Upper lobe of left lung (tissue), 6 donors: ENCODE results near the gene GIMAP8. TPM values are rescaled to one million over a fixed set of nuclear protein-coding genes. Genes with fewer than 3 reads are reported as not detected.
A peak's percentile ranks its signal among the peaks of the same experiment; 100 is the strongest.
"Not testable (repeated sequence)": the region's sequence is repeated elsewhere in the genome, so short reads cannot be mapped to it uniquely, and the experiment has no call there.

Source experiments
- ATAC-seq, 2 donors: fragments of 200-7000 bp; cut with Tn5 transposase; one replicate each; pipeline ENCODE4 v1.9.1; 2022; ENCODE audit warnings: mild to moderate bottlenecking in 2 of 2, moderate library complexity in 2 of 2; ENCODE audit not compliant: low FRiP score in 2 of 2
- DNase-seq, 2 donors: peaks; one replicate each; pipeline ENCODE4 v3.0.0-alpha.2; 2019 to 2020
- H3K27ac ChIP-seq, 4 donors: fragments of 200-600 bp; sonication (generic); one replicate each; pipeline ENCODE4 v1.5.1; 2016 to 2019
- H3K27me3 ChIP-seq, 4 donors: fragments of 200-600 bp; sonication (generic); one replicate each; pipeline ENCODE4 v1.5.1; 2017 to 2019
- H3K36me3 ChIP-seq, 4 donors: fragments of 200-600 bp; sonication (generic); one replicate each; pipeline ENCODE4 v1.5.1; 2016 to 2019
- H3K4me1 ChIP-seq, 4 donors: fragments of 200-600 bp; sonication (generic); one replicate each; pipeline ENCODE4 v1.5.1; 2018 to 2019
- H3K4me3 ChIP-seq, 4 donors: fragments of 200-600 bp; sonication (generic); one replicate each; pipeline ENCODE4 v1.5.1; 2017 to 2019; ENCODE audit warnings: mild to moderate bottlenecking in 2 of 4, moderate library complexity in 1 of 4
- H3K9me3 ChIP-seq, 4 donors: fragments of 200-600 bp; sonication (generic); one replicate each; pipeline ENCODE4 v1.5.1; 2018 to 2019
- EP300 ChIP-seq, 4 donors: sonication (generic); formaldehyde crosslinking; IDR thresholded peaks; one replicate each; pipeline ENCODE4 v1.5.1; 2017; ENCODE audit warnings: antibody characterized with exemption in 4 of 4, control low read depth in 2 of 4
- POLR2A ChIP-seq, 4 donors: fragments of 450-650 bp; IDR thresholded peaks; one replicate each; pipeline ENCODE4 v1.5.1; 2016 to 2017; ENCODE audit warnings: antibody characterized with exemption in 4 of 4, mild to moderate bottlenecking in 2 of 4
- POLR2AphosphoS5 ChIP-seq, 2 donors: sonication (generic); formaldehyde crosslinking; IDR thresholded peaks; one replicate each; pipeline ENCODE4 v1.5.1; 2017; ENCODE audit warnings: antibody characterized with exemption in 2 of 2
- WGBS, 2 donors: methylation state at CpG; one replicate each; pipeline ENCODE4 v1.1.5; 2017 to 2018; 5-methylcytosine and 5-hydroxymethylcytosine counted together
- total RNA-seq, 6 donors: library from RNA; depleted of rRNA in 4 of 6; stranded (reverse); fragments of >200 nt in 4 of 6; gene quantifications; one replicate each; pipeline versions ENCODE4 v1.1.0 to v1.2.1, GENCODE V29; 2016 to 2021
- TF ChIP-seq, protein P1 (sequence below), 6 experiments: fragments of 450-650 bp in 4 of 6; fragments of 200-600 bp in 2 of 6; sonication (generic) in 2 of 6; IDR thresholded peaks; one replicate each; pipeline ENCODE4 v1.5.1; 2016 to 2019; ENCODE audit warnings: antibody characterized with exemption in 6 of 6
- donor health status: DM: no; HTN: no; CAD: no; lungs with moderate emphysema.
- donor health status: DM: no; HTN: yes; CAD: no; lungs with severe emphysema.

GIMAP8 gene
- total RNA-seq, 6 donors from 2014 or later = 15.6 to 39.6 (median 31.7) TPM

DNA sequence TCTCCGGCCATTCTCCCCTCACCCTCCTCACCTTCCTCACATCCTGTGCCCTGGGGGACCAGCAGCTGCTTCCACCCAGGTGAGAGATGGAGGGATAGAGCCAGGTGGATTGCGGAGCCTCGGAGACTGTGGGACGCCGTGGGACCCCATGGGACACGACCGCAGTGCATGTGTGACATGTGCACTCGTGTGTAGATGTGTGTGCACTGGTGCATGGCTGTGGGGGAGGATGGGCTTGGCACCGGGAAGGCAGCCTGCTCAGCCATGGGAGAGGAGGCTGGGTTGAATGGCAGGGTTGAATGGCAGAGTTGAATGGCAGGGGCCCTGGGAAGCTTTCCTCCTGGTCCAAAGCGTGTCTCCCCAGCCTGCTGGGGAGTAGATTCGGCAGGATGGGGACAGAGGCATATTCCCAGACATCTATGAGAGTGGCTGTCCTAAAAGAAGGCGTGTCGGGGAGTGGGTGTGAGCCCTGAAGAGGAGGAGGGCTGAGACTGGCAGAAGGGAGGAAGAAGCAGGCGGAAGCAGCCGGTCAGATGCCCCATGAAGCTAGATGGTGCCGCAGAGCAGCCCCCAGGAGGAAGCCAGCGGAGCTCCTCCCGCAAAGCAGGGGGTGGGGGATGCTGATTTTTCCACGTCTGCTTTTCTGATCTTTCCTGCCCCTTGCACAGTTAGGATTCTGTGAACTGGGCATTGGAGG, 815 bp downstream of the GIMAP8 start:
- Histone ChIP-seq H3K27me3 (no peaks in the 10 kb centered on the region), H3K4me3 (peak overlapping the region; percentile 51 to 65 (median 57)), H3K4me1 (peaks cover 17 to 30% (median 24%) of the 10 kb centered on the region in 4 donors), H3K27ac (peak overlapping the region; percentile 77 to 90 (median 88)), H3K36me3 (peaks cover 0 to 4% (median 0%) of the 10 kb centered on the region in 4 donors), H3K9me3 (no peaks in the 10 kb centered on the region)
- ATAC-seq (peak; percentile 67 to 83), DNase-seq (peak in 1 of 2 donors; percentile 81)
- 35 to 42% methylated on average over 18 to 19 of the region's 19 CpGs for WGBS, 2 donors
- no peak for TF ChIP-seq EP300 (IDR thresholded peaks at IDR 0.05)
- TF ChIP-seq POLR2A (IDR thresholded peaks at IDR 0.05) = peak in 3 of 4 donors; percentile 31 to 50 (median 36)
- TF ChIP-seq, protein P1, sequence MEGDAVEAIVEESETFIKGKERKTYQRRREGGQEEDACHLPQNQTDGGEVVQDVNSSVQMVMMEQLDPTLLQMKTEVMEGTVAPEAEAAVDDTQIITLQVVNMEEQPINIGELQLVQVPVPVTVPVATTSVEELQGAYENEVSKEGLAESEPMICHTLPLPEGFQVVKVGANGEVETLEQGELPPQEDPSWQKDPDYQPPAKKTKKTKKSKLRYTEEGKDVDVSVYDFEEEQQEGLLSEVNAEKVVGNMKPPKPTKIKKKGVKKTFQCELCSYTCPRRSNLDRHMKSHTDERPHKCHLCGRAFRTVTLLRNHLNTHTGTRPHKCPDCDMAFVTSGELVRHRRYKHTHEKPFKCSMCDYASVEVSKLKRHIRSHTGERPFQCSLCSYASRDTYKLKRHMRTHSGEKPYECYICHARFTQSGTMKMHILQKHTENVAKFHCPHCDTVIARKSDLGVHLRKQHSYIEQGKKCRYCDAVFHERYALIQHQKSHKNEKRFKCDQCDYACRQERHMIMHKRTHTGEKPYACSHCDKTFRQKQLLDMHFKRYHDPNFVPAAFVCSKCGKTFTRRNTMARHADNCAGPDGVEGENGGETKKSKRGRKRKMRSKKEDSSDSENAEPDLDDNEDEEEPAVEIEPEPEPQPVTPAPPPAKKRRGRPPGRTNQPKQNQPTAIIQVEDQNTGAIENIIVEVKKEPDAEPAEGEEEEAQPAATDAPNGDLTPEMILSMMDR (IDR thresholded peaks at IDR 0.05) = peak in 1 of 6 experiments; percentile 8
- TF ChIP-seq POLR2AphosphoS5 (IDR thresholded peaks at IDR 0.05) = peak in 1 of 2 donors; percentile 66

DNA sequence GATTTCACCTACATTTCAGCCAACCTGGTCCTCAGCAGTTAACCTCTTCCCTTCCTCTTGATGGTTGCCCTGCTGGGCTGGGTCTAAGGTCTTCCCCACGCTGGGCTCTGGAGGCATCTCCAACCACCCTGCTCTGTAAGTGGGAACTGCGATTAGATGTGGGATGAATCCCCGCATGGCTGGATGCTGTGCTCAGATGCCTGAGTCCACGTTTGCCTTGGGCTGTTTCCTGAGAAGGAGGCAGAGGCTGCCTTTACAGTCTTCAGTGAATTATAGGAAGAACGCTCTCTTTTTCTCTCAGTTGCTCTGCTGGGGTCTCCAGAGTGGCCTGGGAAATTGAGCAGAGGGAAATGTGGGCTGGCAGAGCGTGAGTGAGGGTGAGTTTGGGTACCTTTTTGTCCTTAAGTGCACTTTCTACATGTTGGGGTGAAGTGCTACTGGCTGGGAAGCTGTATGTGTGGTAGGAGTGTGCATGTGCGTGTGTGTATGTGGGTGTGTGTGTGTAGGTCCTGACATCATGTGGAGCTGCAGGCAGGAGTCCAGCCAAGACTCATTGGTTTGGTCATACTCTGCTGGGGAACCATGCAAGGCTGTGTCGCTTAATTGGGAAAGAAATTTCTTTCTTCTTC, 1.5 kb downstream of the GIMAP8 start:
- DNase-seq (no peak), ATAC-seq (no peak)
- WGBS, 2 donors = 33 to 46% methylated on average over 7 to 8 of the region's 8 CpGs
- H3K27ac ChIP-seq = peak overlapping the region; percentile 77 to 90 (median 88)
- peaks cover 17 to 30% (median 24%) of the 10 kb centered on the region in 4 donors for H3K4me1 ChIP-seq
- H3K9me3 ChIP-seq = no peaks in the 10 kb centered on the region
- TF ChIP-seq, protein P1 (IDR thresholded peaks at IDR 0.05) = no peak
- TF ChIP-seq POLR2A (IDR thresholded peaks at IDR 0.05) = peak in 1 of 4 donors; percentile 5
- no peaks in the 10 kb centered on the region for H3K27me3 ChIP-seq
- H3K36me3 ChIP-seq = peaks cover 0 to 7% (median 0%) of the 10 kb centered on the region in 4 donors
- peak overlapping the region; percentile 51 to 65 (median 57) for H3K4me3 ChIP-seq

DNA sequence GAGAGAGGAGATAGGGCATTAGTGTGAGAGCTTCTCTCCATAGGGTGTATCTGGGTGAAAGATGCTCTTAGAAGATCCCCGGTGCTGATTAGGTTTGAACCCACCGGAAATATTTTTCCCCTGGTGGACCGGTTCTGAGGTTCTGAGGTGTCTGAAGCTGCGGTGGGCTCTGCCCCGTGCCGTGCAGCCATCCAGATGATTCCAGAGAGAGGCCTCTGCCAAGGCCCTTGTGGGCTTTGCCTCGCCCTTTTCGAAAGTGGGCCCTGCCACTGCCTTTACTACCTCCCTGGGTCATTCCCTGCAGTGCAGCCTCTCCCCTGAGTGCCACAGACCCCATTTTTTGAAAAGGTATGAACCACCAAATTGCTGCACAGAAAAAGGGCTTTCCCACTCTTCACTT, 2.8 kb downstream of the GIMAP8 start:
- H3K9me3 ChIP-seq = no peaks in the 10 kb centered on the region
- peaks cover 0 to 7% (median 0%) of the 10 kb centered on the region in 4 donors for H3K36me3 ChIP-seq
- H3K27ac ChIP-seq = peak overlapping the region; percentile 77 to 90 (median 88)
- 56 to 63% methylated on average over 8 of the region's 8 CpGs for WGBS, 2 donors
- H3K4me3 ChIP-seq = peak overlapping the region; percentile 9 to 65 (median 57)
- ATAC-seq = no peak
- DNase-seq = no peak
- TF ChIP-seq POLR2A (IDR thresholded peaks at IDR 0.05) (no peak), EP300 (IDR thresholded peaks at IDR 0.05) (no peak)
- TF ChIP-seq, protein P1 (IDR thresholded peaks at IDR 0.05) = no peak
- peaks cover 17 to 30% (median 24%) of the 10 kb centered on the region in 4 donors for H3K4me1 ChIP-seq
- H3K27me3 ChIP-seq = no peaks in the 10 kb centered on the region

DNA sequence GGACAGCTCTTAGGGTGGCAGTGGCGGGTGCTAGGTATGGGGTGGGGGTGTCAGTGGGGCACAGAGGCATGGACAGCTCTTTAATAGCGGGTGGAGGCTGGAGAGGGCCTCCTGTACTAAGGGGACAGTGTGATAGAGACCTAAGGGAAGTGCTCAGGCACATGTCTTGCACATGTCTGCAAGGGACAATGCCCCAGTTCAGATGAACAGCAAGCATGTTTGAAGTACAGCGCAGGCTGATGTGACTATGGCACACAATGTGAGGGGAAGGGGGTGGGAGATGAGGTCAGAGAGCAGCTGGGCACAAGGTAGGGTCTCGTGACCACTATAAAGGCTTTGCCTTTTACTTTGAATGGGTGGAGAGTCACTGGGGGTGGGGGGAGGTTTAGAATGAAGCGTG, 3.5 kb downstream of the GIMAP8 start:
- TF ChIP-seq POLR2AphosphoS5 (IDR thresholded peaks at IDR 0.05) = no peak
- TF ChIP-seq, protein P1 (IDR thresholded peaks at IDR 0.05) = no peak
- TF ChIP-seq POLR2A (IDR thresholded peaks at IDR 0.05) = no peak
- TF ChIP-seq EP300 (IDR thresholded peaks at IDR 0.05) = no peak
- ATAC-seq (no peak), DNase-seq (no peak)
- H3K4me3 ChIP-seq = peak overlapping the region in 3 of 4 donors; percentile 54 to 65 (median 60)
- peaks cover 12 to 23% (median 18%) of the 10 kb centered on the region in 4 donors for H3K4me1 ChIP-seq
- 71 to 75% methylated on average over 5 of the region's 5 CpGs for WGBS, 2 donors
- peaks cover 0 to 7% (median 0%) of the 10 kb centered on the region in 4 donors for H3K36me3 ChIP-seq
- no peaks in the 10 kb centered on the region for H3K9me3 ChIP-seq
- no peaks in the 10 kb centered on the region for H3K27me3 ChIP-seq
- H3K27ac ChIP-seq = peak overlapping the region; percentile 41 to 90 (median 88)

DNA sequence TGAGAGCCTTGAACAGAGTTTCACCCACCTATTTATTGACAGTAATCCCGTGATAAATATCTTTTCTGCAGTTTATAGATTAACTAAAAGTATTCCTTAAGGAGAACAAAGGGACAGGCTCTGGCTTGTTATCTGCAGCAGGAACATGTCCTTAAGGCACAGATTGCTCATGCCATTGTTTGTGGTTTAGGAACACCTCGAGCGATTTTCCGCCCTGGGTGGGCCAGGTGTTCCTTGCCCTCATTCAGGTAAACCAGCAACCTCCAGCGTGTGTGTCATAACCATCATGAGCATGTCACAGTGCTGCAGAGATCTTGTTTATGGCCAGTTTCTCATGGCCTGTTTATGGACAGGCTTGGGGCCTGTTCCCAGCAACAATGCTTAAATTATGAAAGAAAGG, 6.6 kb downstream of the GIMAP8 start:
- H3K27ac ChIP-seq = peak overlapping the region in 1 of 4 donors; percentile 36
- H3K9me3 ChIP-seq = peaks cover under 1 to 16% (median 10%) of the 10 kb centered on the region in 4 donors
- not testable (repeated sequence) for H3K36me3 ChIP-seq, DNase-seq, ATAC-seq, H3K4me1 ChIP-seq, H3K27me3 ChIP-seq, H3K4me3 ChIP-seq
- 78 to 83% methylated on average over 5 of the region's 5 CpGs for WGBS, 2 donors
